GM19372 (cell line): Measurements from ENCODE around the gene THRB.
"Not testable (repeated sequence)": the region's sequence is repeated elsewhere in the genome, so short reads cannot be mapped to it uniquely, and the experiment has no call there.

Source experiments
- ATAC-seq: cut with Tn5 transposase; IDR thresholded peaks from one replicate; pipeline ENCODE4 v1.9.1; 2021; ENCODE audit warnings: mild to moderate bottlenecking, low read depth, moderate library complexity; ENCODE audit not compliant: unreplicated experiment

THRB gene

GRCh38 chr3:24137958-24138875 is 356.4 kb downstream of the THRB start:
- ATAC-seq: no peak

- no peak for ATAC-seq
Measured at GRCh38 chr3:24137334-24137733, 357.3 kb downstream of the THRB start.

- no peak for ATAC-seq
Measured at GRCh38 chr3:24136624-24137310, 357.9 kb downstream of the THRB start.

- no peak for ATAC-seq
Measured at GRCh38 chr3:24135280-24135679, 359.4 kb downstream of the THRB start.

DNA sequence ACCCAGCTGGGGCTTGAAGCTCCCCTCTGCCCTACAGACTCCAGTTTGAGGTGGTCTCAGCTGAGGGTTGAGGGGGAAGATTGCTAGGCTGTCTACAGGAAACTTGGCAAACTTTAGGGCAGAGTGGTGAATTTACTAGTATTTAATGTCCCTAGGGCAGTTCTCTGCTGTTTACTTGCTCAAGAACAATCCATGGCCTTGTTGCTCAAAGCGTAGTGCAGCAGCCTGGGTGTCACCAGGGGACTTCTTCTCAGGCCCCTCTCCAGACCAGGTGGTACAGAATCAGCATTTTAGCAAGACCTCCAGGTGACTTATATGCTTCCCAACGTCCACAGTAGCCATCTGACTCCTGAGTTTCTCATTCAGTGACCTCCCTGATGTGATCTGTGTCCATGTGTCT is 360.7 kb downstream of the THRB start:
- no peak for ATAC-seq

DNA sequence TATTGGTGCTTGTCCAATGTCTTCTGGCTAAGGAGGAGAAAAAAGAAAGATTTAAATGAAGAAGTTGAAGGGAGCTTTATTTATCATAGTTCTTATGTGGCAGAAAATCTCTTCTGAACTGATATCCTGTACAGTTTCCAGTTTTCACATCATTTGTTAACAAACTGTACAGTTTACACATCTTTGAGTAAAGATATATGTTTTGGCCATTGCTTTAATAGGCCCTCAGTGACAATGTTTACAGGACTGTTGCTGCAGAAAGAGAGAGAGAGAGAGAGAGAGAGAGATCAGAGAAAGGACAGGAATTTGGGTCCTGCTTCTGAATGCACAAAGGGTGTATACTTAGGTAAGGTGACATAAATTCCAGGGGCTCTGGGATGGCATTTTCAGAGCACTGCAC is 361.2 kb downstream of the THRB start:
- ATAC-seq: no peak

DNA sequence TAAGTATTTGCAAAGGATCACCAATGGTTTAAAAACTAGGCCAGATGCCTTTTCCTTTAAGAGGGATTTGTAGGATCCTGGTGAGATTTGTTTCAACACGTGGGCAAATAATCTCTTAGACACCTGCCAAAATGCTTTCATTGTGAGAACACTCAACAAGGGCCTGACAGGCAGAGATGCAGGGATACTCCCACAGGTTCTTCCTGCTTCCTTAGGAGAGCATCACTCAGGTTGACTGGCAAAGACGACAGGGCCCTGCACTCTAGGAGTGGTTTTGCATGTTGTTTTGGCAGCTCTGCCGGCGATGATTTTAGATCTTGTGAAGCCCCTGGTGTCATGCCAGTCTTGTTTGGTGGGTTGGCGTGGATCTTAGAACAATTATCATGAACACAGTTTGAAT is 365.1 kb downstream of the THRB start:
- ATAC-seq: no peak

- no peak for ATAC-seq
Measured at GRCh38 chr3:24128199-24129005, 366.2 kb downstream of the THRB start.

DNA sequence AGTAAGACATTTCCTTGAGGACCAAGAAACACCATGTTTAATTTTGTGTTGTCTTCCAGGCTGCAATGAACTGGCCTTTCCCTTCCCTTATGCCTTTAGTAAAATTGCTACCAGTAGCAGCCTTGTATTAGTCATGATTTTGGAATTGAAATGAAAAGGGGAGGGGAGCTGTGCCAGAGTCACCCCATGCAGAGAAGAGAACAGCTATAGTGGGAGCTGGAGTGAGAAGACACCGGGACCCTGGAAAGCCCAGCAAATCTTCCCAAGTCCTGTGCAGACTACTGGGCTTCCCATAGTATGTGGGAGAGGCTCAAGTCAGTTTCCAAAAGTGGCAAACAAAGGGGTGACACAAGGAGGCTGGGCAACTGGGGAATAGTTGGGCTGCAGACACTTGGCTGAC is 371.1 kb downstream of the THRB start:
- no peak for ATAC-seq

GRCh38 chr3:24120434-24120833 is 374.2 kb downstream of the THRB start:
- ATAC-seq: no peak

DNA sequence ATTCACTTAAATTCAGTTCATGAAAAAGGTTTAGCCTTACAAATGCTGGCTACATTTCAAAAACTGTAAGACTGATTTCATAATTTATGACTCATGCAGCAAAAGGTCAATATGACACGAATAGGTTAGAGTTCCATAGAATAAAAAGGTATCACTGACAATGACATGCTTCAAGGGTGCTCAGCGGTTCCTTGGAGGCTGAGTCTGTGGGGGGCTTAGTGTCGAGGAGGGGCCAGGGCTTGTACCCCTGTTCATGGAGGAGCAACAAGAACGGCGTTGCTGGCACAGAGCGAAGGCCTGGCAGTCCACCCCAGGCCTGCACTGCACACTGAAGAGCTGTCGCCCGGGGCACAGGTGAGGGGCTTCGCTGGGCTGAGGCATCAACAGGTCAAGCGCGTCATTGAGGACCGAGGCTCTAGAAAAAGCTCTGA is 375.3 kb downstream of the THRB start:
- ATAC-seq: no peak

- ATAC-seq: no peak
Measured at GRCh38 chr3:24117508-24117907, 377.1 kb downstream of the THRB start.

DNA sequence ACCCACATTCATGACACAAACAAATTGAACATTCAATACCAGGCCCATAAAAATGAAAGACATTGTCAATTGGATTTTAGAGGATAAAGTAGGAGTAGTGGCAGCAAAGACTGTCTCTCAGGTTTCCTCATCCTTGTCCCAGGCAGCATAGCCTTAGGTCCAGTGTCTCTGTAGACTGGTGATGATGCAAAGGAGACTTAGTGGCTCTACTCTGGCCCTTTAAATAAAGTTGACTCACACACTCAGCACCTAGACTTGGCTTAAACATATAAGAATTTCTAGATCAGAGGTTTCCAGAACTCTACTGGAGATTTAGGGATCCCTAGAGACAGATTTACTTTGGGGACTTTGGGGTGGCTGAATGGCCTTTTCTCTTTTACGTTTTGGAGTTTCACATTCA is 382.9 kb downstream of the THRB start:
- no peak for ATAC-seq

DNA sequence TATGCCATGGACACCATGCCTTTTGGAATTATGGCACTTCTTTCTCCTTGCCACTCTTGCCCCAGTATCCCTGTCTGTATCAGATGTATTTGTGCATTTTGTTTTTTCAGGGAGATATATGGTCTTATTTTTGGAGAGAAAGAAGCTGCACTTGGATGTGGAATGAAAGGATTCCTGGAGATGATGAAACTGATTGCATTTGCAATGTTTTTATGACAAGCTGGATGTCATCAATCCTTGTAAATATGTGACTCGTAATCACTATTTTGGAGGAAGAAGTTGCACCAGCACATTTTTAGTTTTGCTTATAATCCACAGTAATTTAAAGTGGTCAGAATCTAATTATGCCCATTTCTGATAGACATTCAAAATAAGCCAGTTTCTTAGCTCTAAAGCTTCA is 384.6 kb downstream of the THRB start:
- ATAC-seq: no peak

GRCh38 chr3:24101676-24102168 is 392.9 kb downstream of the THRB start:
- ATAC-seq: no peak

DNA sequence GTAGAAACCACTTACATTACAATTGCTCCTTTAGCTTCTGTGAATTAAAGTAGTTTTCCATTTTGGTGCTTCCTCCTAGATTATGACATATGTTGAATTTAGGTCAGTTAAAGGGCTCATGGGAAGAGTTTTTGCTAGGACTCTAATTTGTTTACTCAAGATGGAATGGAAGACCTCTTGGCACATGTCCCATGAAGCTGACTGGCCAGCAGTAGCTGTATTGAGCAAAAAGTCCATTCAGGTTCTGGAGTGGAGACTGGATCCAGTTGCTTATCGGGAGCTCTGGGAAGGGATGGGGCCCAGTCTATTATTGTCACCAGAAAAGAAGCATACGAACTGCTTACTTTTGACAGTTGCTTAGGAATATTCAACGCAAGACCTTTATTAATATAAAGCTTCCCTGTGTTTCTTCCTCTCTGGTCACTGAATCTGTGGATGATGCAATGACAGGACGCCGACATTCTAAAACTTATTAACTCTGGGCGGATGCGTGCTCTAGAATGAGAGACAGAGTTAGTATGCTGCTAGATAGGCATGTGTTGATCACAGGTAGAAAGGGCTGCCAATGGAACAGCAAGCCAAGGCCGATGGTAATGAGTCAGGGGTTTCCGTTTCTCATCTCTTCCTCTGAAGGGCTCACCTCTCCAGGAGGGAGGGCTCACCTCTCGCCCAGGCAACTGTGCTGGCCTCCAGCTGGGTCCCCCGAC is 393.8 kb downstream of the THRB start:
- ATAC-seq: no peak

DNA sequence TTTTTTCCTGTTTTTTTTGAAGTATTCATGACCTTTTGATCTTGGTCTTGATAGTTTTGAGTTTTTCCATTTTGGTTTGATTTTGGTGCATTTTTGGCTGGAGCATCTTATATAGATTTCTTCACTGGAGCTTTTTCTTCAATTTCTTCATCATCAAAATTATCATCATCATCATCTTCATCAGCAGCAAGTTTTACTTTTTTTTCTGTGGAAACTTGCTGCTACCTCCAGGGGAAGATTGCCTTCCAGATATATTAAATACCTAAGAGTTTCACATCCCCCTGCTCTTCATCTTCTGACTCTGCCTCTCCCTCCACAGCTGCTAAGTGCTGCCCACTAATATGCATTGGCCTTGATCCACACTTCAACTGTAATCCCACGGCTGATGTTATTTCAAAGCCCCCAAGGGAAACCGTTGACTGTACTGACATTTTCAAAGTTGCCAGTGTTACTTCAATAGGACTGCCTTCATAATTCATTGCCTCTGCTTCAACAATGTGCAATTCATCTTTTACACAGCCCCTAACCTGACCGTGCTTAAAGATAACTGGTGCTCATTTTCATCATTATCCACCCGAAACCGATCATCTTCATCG is 397.9 kb downstream of the THRB start:
- ATAC-seq: no peak

- no peak for ATAC-seq
Measured at GRCh38 chr3:24096271-24096670, 398.4 kb downstream of the THRB start.

- ATAC-seq: not testable (repeated sequence)
Measured at GRCh38 chr3:24094818-24095217, 399.8 kb downstream of the THRB start.

DNA sequence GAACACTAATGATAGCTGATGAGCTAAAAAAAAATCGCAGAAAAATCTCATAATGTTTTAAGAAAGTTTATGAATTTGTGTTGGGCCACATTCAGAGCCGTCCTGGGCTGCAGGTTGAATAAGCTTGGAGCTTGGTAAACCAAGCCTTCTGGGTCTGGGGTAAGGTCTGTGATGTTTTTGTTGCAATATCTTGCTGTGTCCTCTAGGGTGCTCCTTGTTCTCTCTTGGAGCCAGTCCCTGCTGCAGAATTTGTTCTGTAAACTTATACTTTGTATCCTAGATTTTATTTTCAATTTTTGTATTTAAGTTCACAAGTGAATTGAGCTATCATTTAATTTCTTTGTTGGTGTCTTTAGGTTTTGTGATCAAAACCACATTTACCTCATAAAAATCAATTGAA is 405.9 kb downstream of the THRB start:
- no peak for ATAC-seq
